ENCODE measurements around the gene ANO2. TPM values are rescaled to one million over a fixed set of nuclear protein-coding genes. Genes with fewer than 3 reads are reported as not detected.
"Not testable (repeated sequence)": the region's sequence is repeated elsewhere in the genome, so short reads cannot be mapped to it uniquely, and the experiment has no call there.

Gene ANO2
- total RNA-seq, 4 donors from 2014 or later, result 4.0 to 17.9 (median 5.1) TPM

DNA sequence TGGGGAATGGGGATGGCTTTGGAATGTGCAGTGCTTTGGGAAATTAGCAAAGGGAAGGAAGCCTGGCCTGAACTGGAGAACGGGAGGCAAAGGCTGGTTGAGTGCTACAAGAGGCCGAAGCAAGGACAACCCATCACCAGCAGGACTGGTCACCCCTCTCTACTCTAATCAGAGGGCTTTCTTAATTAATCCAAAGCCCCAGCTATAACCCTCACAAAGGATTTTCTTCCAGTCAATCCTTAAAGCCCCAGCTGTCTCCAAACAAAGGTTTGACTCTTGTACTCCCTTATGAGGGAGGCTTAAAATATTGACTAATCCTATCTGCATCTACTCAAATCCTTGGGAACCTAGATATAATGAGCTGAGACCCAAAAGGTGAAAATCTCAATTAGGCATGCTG is 256.8 kb downstream of the ANO2 start:
- no peak for TF ChIP-seq EP300 (IDR thresholded peaks at IDR 0.05)
- TF ChIP-seq POLR2AphosphoS5 (IDR thresholded peaks at IDR 0.05), result no peak
- intact Hi-C loops (cut with DNase I), result no loop called here
- Histone ChIP-seq H3K36me3 (no peaks in the 10 kb centered on the region), H3K4me1 (no peaks in the 10 kb centered on the region), H3K27ac (replicated peaks in 1 of 4) (no peak overlapping the region), H3K4me3 (no peak overlapping the region), H3K27me3 (peaks cover 0 to 3% (median 0%) of the 10 kb centered on the region in 4 donors), H3K9me3 (no peaks in the 10 kb centered on the region)
- 77% methylated on average over 2 of the region's 2 CpGs for WGBS
- DNase-seq (ENCODE audit: extremely low spot score), result no peak

DNA sequence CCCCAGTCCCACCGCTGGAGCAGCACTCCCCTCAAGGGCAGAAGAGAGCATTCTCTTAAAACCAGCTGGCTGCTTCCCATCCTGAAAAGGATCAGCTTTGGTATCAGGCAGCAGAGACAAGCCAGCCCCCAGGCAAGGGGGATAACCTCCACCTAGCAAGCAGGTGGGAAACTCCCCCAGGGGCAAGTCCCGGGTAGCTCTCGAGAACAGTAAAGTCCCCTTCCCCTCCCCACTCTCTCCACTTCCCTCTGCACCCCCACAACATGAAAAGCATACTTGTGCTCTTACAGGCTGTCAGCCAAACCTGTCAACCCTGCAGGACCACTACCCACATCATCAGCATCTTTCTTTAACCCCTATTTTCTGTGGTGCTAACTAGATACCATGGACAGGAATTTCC is 259.1 kb downstream of the ANO2 start:
- H3K4me3 ChIP-seq, result no peak overlapping the region

DNA sequence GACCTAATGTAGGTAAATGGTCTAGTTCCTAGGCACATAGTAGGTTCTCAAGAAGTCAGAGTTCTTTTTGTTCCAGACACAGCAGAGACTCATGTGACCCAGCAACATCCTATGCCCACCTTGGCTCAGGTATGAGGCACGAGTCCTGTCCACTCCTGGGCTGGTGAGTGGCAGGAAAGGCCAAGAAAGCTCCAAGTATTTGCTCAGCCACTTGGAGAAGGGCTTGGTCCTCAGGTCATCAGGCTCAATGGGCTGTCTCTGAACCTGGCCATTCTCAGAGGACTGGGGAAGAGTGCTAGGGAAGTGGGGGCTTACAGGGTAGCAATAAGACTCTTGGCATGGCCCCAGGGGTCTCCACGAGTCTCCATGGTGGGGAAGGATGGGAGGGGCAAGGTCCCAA is 260.1 kb downstream of the ANO2 start:
- Histone ChIP-seq H3K4me3 (no peak overlapping the region), H3K27ac (replicated peaks in 1 of 4) (no peak overlapping the region), H3K36me3 (no peaks in the 10 kb centered on the region), H3K9me3 (no peaks in the 10 kb centered on the region), H3K4me1 (no peaks in the 10 kb centered on the region), H3K27me3 (peaks cover 0 to 3% (median 0%) of the 10 kb centered on the region in 4 donors)
- TF ChIP-seq POLR2A (IDR thresholded peaks at IDR 0.05; ENCODE audit: low read depth) (no peak), POLR2AphosphoS5 (IDR thresholded peaks at IDR 0.05) (no peak), EP300 (IDR thresholded peaks at IDR 0.05) (no peak)
- TF ChIP-seq, protein P1, sequence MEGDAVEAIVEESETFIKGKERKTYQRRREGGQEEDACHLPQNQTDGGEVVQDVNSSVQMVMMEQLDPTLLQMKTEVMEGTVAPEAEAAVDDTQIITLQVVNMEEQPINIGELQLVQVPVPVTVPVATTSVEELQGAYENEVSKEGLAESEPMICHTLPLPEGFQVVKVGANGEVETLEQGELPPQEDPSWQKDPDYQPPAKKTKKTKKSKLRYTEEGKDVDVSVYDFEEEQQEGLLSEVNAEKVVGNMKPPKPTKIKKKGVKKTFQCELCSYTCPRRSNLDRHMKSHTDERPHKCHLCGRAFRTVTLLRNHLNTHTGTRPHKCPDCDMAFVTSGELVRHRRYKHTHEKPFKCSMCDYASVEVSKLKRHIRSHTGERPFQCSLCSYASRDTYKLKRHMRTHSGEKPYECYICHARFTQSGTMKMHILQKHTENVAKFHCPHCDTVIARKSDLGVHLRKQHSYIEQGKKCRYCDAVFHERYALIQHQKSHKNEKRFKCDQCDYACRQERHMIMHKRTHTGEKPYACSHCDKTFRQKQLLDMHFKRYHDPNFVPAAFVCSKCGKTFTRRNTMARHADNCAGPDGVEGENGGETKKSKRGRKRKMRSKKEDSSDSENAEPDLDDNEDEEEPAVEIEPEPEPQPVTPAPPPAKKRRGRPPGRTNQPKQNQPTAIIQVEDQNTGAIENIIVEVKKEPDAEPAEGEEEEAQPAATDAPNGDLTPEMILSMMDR (IDR thresholded peaks at IDR 0.05), result no peak
- WGBS, result 84% methylated on average over 2 of the region's 2 CpGs
- no peak for DNase-seq (ENCODE audit: extremely low spot score)
- intact Hi-C loops (cut with DNase I), result no loop called here

More for the DNA sequence above, 259.1 kb downstream of the ANO2 start:
- Histone ChIP-seq H3K36me3 (no peaks in the 10 kb centered on the region), H3K27ac (replicated peaks in 1 of 4) (no peak overlapping the region), H3K4me1 (no peaks in the 10 kb centered on the region), H3K27me3 (peaks cover 0 to 3% (median 0%) of the 10 kb centered on the region in 4 donors), H3K9me3 (no peaks in the 10 kb centered on the region)
- 51% methylated on average over 3 of the region's 3 CpGs for WGBS
- no peak for DNase-seq (ENCODE audit: extremely low spot score)
- no peak for TF ChIP-seq EP300 (IDR thresholded peaks at IDR 0.05)
- no peak for TF ChIP-seq POLR2A (IDR thresholded peaks at IDR 0.05; ENCODE audit: low read depth)
- no peak for TF ChIP-seq POLR2AphosphoS5 (IDR thresholded peaks at IDR 0.05)
- TF ChIP-seq, protein P1 (IDR thresholded peaks at IDR 0.05), result no peak
- intact Hi-C loops (cut with DNase I), result no loop called here

DNA sequence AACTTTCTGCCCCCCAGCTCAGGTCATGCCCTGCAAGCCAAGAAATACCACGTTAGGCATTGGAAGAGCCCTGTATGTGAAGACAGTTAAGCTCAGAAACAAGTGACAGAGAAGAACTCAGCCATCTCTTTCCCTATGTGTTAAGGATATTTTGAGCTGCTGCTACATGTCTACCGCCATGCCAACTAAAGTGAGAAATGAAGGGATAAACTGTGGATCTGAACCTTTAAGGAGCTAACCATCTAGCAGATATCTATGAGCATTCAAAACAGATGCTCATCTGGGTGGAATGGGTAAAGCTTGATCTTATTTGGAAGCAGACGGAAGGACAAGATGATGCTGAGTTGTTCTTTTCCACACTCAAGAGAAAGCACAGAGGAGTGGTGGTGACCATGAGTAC is 262.5 kb downstream of the ANO2 start:
- no peak for DNase-seq (ENCODE audit: extremely low spot score)
- H3K4me3 ChIP-seq, result no peak overlapping the region
- intact Hi-C loops (cut with DNase I), result no loop called here
- H3K9me3 ChIP-seq, result no peaks in the 10 kb centered on the region
- no peak overlapping the region for H3K27ac ChIP-seq (replicated peaks in 1 of 4)
- no peaks in the 10 kb centered on the region for H3K4me1 ChIP-seq
- no peaks in the 10 kb centered on the region for H3K36me3 ChIP-seq
- 93% methylated on average over 3 of the region's 3 CpGs for WGBS
- TF ChIP-seq POLR2AphosphoS5 (IDR thresholded peaks at IDR 0.05), result no peak
- no peak for TF ChIP-seq EP300 (IDR thresholded peaks at IDR 0.05)
- TF ChIP-seq, protein P1 (IDR thresholded peaks at IDR 0.05), result no peak
- no peak for TF ChIP-seq POLR2A (IDR thresholded peaks at IDR 0.05; ENCODE audit: low read depth)
- H3K27me3 ChIP-seq, result peaks cover 0 to 3% (median 0%) of the 10 kb centered on the region in 4 donors

DNA sequence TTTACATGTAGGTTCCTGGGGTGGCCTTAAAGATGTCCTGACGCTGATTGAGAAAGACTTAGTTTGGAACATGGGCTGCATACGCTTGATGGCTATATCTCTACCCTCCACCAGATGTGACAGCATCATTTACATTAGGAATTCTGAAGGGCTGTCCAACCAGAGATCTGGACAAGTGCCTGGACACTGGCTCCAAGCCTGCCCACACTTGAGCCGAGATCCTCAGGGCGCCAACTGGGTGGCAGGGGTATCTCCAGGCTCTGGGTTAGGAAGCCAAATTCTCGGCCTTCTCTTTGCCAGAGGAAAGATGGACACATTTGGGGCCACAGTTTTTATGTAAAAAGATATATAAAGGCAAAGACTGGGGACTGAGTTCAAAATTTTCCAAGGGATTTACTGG is 266.9 kb downstream of the ANO2 start:
- H3K9me3 ChIP-seq, result no peaks in the 10 kb centered on the region
- intact Hi-C loops (cut with DNase I), result no loop called here
- TF ChIP-seq POLR2AphosphoS5 (IDR thresholded peaks at IDR 0.05) (no peak), POLR2A (IDR thresholded peaks at IDR 0.05; ENCODE audit: low read depth) (no peak), EP300 (IDR thresholded peaks at IDR 0.05) (no peak)
- TF ChIP-seq, protein P1 (IDR thresholded peaks at IDR 0.05), result no peak
- no peak overlapping the region for H3K27ac ChIP-seq (replicated peaks in 1 of 4)
- H3K4me3 ChIP-seq, result no peak overlapping the region
- WGBS, result 87% methylated on average over 4 of the region's 5 CpGs
- DNase-seq (ENCODE audit: extremely low spot score), result no peak
- no peaks in the 10 kb centered on the region for H3K4me1 ChIP-seq
- H3K36me3 ChIP-seq, result no peaks in the 10 kb centered on the region
- no peaks in the 10 kb centered on the region for H3K27me3 ChIP-seq

DNA sequence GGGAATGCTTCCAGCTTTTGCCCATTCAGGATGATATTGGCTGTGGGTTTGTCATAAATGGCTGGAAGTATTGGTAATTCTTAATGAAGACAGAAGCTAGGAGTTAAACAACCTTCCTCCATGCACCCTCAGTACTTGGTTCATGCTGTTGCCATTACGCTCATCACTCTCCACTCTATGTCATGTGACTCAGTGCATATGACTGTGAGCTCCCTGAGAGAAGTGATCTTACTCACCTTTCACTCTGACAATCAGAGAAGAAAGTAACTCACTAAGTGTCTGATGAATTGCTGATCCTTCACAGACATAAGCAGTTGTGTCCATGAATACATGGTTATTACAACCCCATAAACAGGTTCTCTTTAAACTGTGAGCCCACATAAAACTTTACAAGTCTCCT is 275.4 kb downstream of the ANO2 start:
- H3K36me3 ChIP-seq; H3K27ac ChIP-seq (replicated peaks in 1 of 4); H3K9me3 ChIP-seq; H3K27me3 ChIP-seq; H3K4me1 ChIP-seq; H3K4me3 ChIP-seq; DNase-seq (ENCODE audit: extremely low spot score); intact Hi-C loops (cut with DNase I): not testable (repeated sequence)
- 95% methylated on average over 1 of the region's 1 CpG for WGBS
